GM12878 (cell line): ENCODE measurements around the gene FAM114A2. TPM values are rescaled to one million over a fixed set of nuclear protein-coding genes. Genes with fewer than 3 reads are reported as not detected.

ENCODE experiments used
- FOS ChIP-seq: IDR thresholded peaks from 3 replicates; pipeline ENCODE4 v1.6.1; 2011; ENCODE audit warnings: borderline replicate concordance; ENCODE audit not compliant: insufficient read length; ENCODE audit errors: extremely low read depth
- FOXK2 ChIP-seq: fragments of 450-650 bp; IDR thresholded peaks from 2 replicates; pipeline ENCODE4 v1.6.1; 2017; ENCODE audit warnings: mild to moderate bottlenecking, moderate library complexity
- HDAC6 ChIP-seq: fragments of 200-600 bp; sonication (generic); IDR thresholded peaks from one replicate; pipeline ENCODE4 v1.8.0; 2017; ENCODE audit warnings: antibody characterized with exemption; ENCODE audit not compliant: unreplicated experiment
- JUND ChIP-seq: IDR thresholded peaks from 2 replicates; pipeline ENCODE4 v1.6.1; 2012; ENCODE audit warnings: low read depth, mild to moderate bottlenecking, low read length, improper control_type of control experiment, moderate library complexity
- MTA2 ChIP-seq: fragments of 450-650 bp; IDR thresholded peaks from 2 replicates; pipeline ENCODE4 v1.6.1; 2016; ENCODE audit warnings: low read depth, mild to moderate bottlenecking, moderate library complexity
- NBN ChIP-seq: fragments of 450-650 bp; IDR thresholded peaks from 2 replicates; pipeline ENCODE4 v1.6.1; 2016
- POLR2AphosphoS2 ChIP-seq: IDR thresholded peaks from 2 replicates; pipeline ENCODE4 v1.6.1; 2011; ENCODE audit warnings: low read depth, mild to moderate bottlenecking, low read length, improper control_type of control experiment, moderate library complexity
- POU2F2 ChIP-seq: IDR thresholded peaks from 3 replicates; pipeline ENCODE4 v1.6.1; 2011; ENCODE audit warnings: low read depth, mild to moderate bottlenecking, low read length, borderline replicate concordance
- SRF ChIP-seq, 2 experiments: IDR thresholded peaks; 2 replicates each; pipeline ENCODE4 v1.6.1; 2011; ENCODE audit warnings: low read depth in 2 of 2, low read length in 2 of 2, mild to moderate bottlenecking in 1 of 2, moderate library complexity in 1 of 2
- ZNF687 ChIP-seq: fragments of 450-650 bp; IDR thresholded peaks from 2 replicates; pipeline ENCODE4 v1.6.1; 2017; ENCODE audit warnings: mild to moderate bottlenecking, moderate library complexity
- polyA plus RNA-seq, 11 experiments: library from polyadenylated mRNA; depleted of rRNA in 4 of 11; unstranded in 6 of 11; stranded (reverse) in 5 of 11; fragments of >200 nt; fragmentation: Nextera tagmentation in 4 of 11; fragmentation: Illumina TruSeq in 1 of 11; extraction: Ambion mirVana in 4 of 11; extraction: Trizol in 1 of 11; gene quantifications; 1 replicate in 1 of 11; 2 replicates in 10 of 11; pipeline versions ENCODE4 v1.2.1 to v1.2.3, GENCODE V29; 2011 to 2016; ENCODE audit warnings: inconsistent platforms in 2 of 11, missing spikeins in 2 of 11, low read depth in 1 of 11
- total RNA-seq, 4 experiments: library from RNA; depleted of rRNA in 3 of 4; stranded (reverse); fragments of >200 nt in 3 of 4; fragmentation: Illumina TruSeq in 1 of 4; extraction: Trizol in 1 of 4; gene quantifications; 2 replicates each; pipeline versions ENCODE4 v1.2.1 to v1.2.3, GENCODE V29; 2013 to 2021

FAM114A2 gene
- total and polyA plus RNA-seq, 10 of the 15 experiments (the other 5 are each of a cell fraction or from before 2014, with no cell fraction given): 16.8 to 32.8 (median 24.3) TPM

GRCh38 chr5:154034944-154035343 is 3.8 kb downstream of the FAM114A2 start (continued):
- no peak for TF ChIP-seq ZNF687
- no peak for TF ChIP-seq FOS
- no peak for TF ChIP-seq POLR2AphosphoS2
- no peak for TF ChIP-seq MTA2
- TF ChIP-seq JUND: no peak
- TF ChIP-seq FOXK2: no peak
- no peak for TF ChIP-seq HDAC6
- no peak for TF ChIP-seq NBN
- TF ChIP-seq SRF (IDR thresholded peaks at IDR 0.05; ENCODE audit: low read depth in 2 of 2, low read length in 2 of 2): no peak
- no peak for TF ChIP-seq POU2F2
